Measurements from ENCODE around the gene F7.

Gene F7

GRCh38 chr13:113117911-113118260 lies 12.3 kb downstream of the F7 start:
- no peak for DNase-seq (ENCODE audit: low read depth)

- no peak for DNase-seq (ENCODE audit: low read depth)
These were observed 12.8 kb downstream of the F7 start for GRCh38 chr13:113118261-113119021.

- DNase-seq (ENCODE audit: low read depth) = no peak
These were observed 13.7 kb downstream of the F7 start for GRCh38 chr13:113119166-113119821.

GRCh38 chr13:113119822-113120189 lies 14.2 kb downstream of the F7 start:
- DNase-seq (ENCODE audit: low read depth) = no peak

- no peak for DNase-seq (ENCODE audit: low read depth)
These were observed 14.9 kb downstream of the F7 start for GRCh38 chr13:113120300-113121182.

- DNase-seq (ENCODE audit: low read depth) = no peak
These were observed 15.8 kb downstream of the F7 start for GRCh38 chr13:113121183-113121927.

GRCh38 chr13:113121928-113122471 lies 16.4 kb downstream of the F7 start:
- DNase-seq (ENCODE audit: low read depth) = no peak

- no peak for DNase-seq (ENCODE audit: low read depth)
These were observed 17.1 kb downstream of the F7 start, which contains the start of gene F10 for GRCh38 chr13:113122550-113123225. Gene F10, plus strand, starts transcription at chr13:113122799. Its CDS starts 57 bp downstream, at chr13:113122856.

GRCh38 chr13:113123226-113124201 lies 17.9 kb downstream of the F7 start:
- no peak for DNase-seq (ENCODE audit: low read depth)

GRCh38 chr13:113124211-113124970 lies 18.8 kb downstream of the F7 start:
- no peak for DNase-seq (ENCODE audit: low read depth)

- DNase-seq (ENCODE audit: low read depth) = no peak
These were observed 20.1 kb downstream of the F7 start for GRCh38 chr13:113125506-113126264.

- DNase-seq (ENCODE audit: low read depth) = no peak
These were observed 20.9 kb downstream of the F7 start for GRCh38 chr13:113126265-113127150.

- DNase-seq (ENCODE audit: low read depth) = no peak
These were observed 23.9 kb downstream of the F7 start for GRCh38 chr13:113129480-113129879.

GRCh38 chr13:113129921-113130750 lies 24.5 kb downstream of the F7 start:
- no peak for DNase-seq (ENCODE audit: low read depth)

GRCh38 chr13:113135281-113135760 lies 29.7 kb downstream of the F7 start:
- no peak for DNase-seq (ENCODE audit: low read depth)

- no peak for DNase-seq (ENCODE audit: low read depth)
These were observed 32.2 kb downstream of the F7 start for GRCh38 chr13:113137691-113138298.

Data from activated gamma-delta T cell treated with anti-CD3 and anti-CD28 coated beads, Interleukin-2, amount 50 U/mL, for 16 hours (primary cell).